ENCODE results near the gene CCDC200. TPM values are rescaled to one million over a fixed set of nuclear protein-coding genes. Genes with fewer than 3 reads are reported as not detected.

The CCDC200 gene
- not detected in 2 replicates for total RNA-seq

DNA sequence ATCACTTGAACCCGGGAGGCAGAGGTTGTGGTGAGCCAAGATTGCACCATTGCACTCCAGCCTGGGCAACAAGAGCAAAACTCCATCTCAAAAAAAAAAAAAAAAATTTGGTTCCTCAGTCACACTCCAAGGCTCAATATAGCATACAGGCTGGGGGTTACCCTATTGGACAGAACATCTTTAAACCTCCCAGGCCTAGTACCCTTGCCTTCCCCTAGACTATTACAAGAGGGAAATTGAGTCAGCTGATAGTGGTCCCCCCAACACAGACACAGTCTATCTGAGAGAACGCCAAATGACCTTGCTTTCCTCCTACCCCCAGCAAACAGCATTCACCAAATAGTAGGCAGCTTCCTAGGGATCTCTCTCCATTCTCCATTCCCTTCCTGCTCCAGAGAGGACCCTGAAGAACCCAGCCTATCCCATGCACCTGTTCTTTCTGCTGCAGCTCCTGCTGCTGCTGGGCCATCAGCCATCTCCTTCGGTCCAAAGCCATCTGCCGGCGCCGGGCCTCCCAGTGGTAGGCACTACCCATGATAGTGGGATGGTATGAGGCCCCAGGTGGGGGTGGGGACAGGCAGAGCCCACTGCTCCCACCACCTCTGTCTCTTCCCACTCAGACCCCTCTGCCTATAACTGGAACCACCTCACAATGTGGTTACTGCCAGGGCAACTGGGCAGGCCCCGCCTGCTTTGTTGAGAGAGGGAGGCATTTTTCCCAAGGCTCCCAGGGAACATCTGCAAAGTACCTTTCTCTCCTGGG, at the start of gene CCDC200:
CCDC200 (minus strand) TSS at position 604 of the 763 bp plus-strand sequence; CDS start at position 535, 69 bp downstream.

DNA sequence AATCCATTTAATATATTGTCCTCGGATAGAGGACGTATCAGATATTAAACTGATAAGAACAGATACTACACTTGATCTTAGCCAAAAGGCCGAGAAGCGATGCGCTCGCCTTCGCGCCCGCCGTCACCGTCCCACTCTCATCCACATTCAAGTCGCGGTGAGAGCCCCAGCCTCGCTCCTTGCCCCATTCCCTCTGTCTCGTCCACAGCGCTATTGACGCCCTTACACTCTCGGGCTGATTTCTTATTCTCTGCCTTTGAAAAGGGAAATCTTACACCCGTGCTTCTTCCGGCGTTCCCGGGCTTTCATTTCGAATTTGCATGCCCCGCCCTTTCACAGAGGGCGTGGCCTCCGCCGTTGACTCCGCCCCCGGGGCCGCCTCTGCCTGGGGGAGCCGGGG, 5.5 kb upstream of the CCDC200 start, which contains the start of gene RNU2-1:
RNU2-1 (minus strand) TSS at position 101 of the 400 bp plus-strand sequence.

DNA sequence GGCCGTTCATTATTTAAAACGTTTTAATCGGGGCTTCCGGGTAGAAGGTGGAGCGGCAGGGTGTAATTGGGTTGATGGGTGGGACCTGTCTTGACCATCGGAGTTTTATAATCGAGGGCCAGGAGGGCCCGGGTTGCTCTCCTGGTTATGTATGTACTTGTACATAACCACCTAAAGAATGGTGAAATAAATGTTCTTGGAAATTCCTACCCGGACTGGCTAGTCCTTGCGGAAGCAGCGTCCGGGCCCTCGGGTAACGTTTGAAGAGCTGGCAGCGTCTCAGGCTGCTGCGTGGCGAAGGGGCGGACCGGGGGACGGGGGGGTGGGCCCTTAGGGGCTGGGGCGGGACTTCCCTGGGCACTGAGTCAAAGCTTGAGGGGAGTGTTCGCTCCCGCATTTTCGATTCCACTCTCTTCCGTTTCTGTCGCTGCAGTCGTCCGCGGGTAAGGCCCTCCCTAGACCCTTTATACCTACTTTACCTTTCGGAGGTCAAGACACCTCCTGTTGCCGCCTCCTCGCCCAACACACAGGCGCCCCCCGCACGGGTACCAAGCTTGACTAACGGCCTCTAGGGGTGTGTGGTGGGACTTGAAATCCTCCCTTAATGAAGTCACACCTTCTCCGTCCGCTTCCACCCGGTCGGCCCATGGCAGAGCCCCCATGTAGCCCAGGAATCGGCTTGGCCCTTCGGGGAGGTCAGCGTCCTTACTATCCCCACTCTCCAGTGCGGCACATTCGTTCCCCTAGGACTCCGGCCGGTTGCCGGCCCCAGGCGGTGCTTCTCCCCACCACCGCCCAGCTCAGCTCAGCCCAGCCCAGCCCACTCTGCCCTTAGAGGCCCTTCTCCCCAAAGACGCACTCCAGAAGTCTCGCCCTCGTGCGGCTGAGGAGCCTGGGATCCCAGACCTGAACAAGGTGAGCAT, 16.7 kb downstream of the CCDC200 start, which contains the start of gene TMEM106A:
TMEM106A (plus strand) TSS at position 396 of the 923 bp plus-strand sequence. CDS start 1,167 bp downstream, outside the sequence.

Other genes starting within 250 kb of the CCDC200 start
- 0.21 and 0.24 TPM in 2 replicates for gene PTGES3L, start 248.5 kb downstream of the CCDC200 start, total RNA-seq
- gene RUNDC1, start 248.1 kb downstream of the CCDC200 start, total RNA-seq = 8.7 and 9.4 TPM in 2 replicates
- gene RPL27, start 230.2 kb downstream of the CCDC200 start, total RNA-seq = 1,542 and 1,825 TPM in 2 replicates
- gene IFI35, start 221.8 kb downstream of the CCDC200 start, total RNA-seq = 2.1 and 10.4 TPM in 2 replicates
- gene VAT1, start 206.2 kb downstream of the CCDC200 start, total RNA-seq = 94.8 and 149 TPM in 2 replicates
- gene RND2, start 203.4 kb downstream of the CCDC200 start, total RNA-seq = 0.24 TPM in 1 of 2 replicates, not detected in the other
- 3.8 and 4.3 TPM in 2 replicates for gene BRCA1, start 103.3 kb downstream of the CCDC200 start, total RNA-seq
- gene NBR1, start 57.4 kb downstream of the CCDC200 start, total RNA-seq = 53.0 and 87.6 TPM in 2 replicates
- 0.21 and 0.48 TPM in 2 replicates for gene TMEM106A, start 16.7 kb downstream of the CCDC200 start, total RNA-seq
- gene RNU2-1, start 5.4 kb upstream of the CCDC200 start, total RNA-seq = not detected in 2 replicates
- 47.2 and 81.4 TPM in 2 replicates for gene ARL4D, start 170.4 kb upstream of the CCDC200 start, total RNA-seq

All from tracheal epithelial cell (primary cell).